ENCODE measurements around the gene KCNAB1. TPM values are rescaled to one million over a fixed set of nuclear protein-coding genes. Genes with fewer than 3 reads are reported as not detected.

Gene KCNAB1
- total and polyA plus RNA-seq, 2 donors (not counting 1 experiment from before 2014, with no cell fraction given) = not detected

DNA sequence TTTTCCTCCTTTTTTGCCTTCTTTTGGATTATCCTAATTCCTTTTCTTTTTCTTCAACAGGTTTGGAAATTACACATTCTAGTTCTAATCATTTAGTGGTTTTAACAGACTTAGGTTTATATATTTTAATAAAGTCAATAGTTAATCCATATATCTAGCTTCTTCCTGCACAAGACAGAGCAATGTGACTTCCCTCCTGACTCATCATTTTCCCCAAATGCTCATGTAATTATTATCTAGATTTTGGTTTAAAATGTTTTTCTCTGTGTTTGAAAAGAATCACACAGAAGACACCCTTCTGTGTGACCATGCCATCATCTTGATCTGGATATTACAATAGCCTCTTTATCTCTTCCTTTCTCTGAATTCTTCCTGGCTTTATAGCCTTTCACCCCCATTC, 463.1 kb downstream of the KCNAB1 start:
- Mint-ChIP-seq H3K27me3 (no peaks in the 10 kb centered on the region), H3K4me1 (peaks cover 8% of the 10 kb centered on the region), H3K27ac (no peak overlapping the region), H3K4me3 (no peak overlapping the region), H3K9me3 (ENCODE audit: insufficient read depth) (no peaks in the 10 kb centered on the region)
- ChIA-PET POLR2A (no interaction called here), CTCF (no interaction called here)
- no peak overlapping the region for H3K9ac ChIP-seq (ENCODE audit: low read length)
- H3K36me3 ChIP-seq (replicated peaks in 1 of 2; ENCODE audit: control extremely low read depth in 1 of 2, control insufficient read depth in 1 of 2, extremely low read depth in 1 of 2, insufficient read depth in 2 of 2, low read length in 1 of 2) = no peaks in the 10 kb centered on the region
- no peak for ATAC-seq (ENCODE audit: low read depth)
- no peak overlapping the region for H3K27ac ChIP-seq (ENCODE audit: low read length in 2 of 2)
- H3K79me2 ChIP-seq (ENCODE audit: control insufficient read depth, insufficient read depth, low read length) = no peaks in the 10 kb centered on the region
- no peak overlapping the region for H3K4me2 ChIP-seq (replicated peaks; ENCODE audit: low read depth, low read length, poor library complexity, severe bottlenecking)
- H3K4me3 ChIP-seq (ENCODE audit: control extremely low read depth in 1 of 5, extremely low read depth in 1 of 5, insufficient read depth in 1 of 5, low read depth in 2 of 5, low read length in 4 of 5) = no peak overlapping the region
- H2AFZ ChIP-seq (ENCODE audit: insufficient read depth, low read depth, low read length, poor library complexity, severe bottlenecking) = no peak overlapping the region
- no peak for TF ChIP-seq EZH2 (IDR thresholded peaks at IDR 0.05; ENCODE audit: borderline replicate concordance, insufficient read depth, low read depth, low read length, poor library complexity, severe bottlenecking)
- TF ChIP-seq, protein P1, sequence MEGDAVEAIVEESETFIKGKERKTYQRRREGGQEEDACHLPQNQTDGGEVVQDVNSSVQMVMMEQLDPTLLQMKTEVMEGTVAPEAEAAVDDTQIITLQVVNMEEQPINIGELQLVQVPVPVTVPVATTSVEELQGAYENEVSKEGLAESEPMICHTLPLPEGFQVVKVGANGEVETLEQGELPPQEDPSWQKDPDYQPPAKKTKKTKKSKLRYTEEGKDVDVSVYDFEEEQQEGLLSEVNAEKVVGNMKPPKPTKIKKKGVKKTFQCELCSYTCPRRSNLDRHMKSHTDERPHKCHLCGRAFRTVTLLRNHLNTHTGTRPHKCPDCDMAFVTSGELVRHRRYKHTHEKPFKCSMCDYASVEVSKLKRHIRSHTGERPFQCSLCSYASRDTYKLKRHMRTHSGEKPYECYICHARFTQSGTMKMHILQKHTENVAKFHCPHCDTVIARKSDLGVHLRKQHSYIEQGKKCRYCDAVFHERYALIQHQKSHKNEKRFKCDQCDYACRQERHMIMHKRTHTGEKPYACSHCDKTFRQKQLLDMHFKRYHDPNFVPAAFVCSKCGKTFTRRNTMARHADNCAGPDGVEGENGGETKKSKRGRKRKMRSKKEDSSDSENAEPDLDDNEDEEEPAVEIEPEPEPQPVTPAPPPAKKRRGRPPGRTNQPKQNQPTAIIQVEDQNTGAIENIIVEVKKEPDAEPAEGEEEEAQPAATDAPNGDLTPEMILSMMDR (IDR thresholded peaks at IDR 0.05) = no peak
- no peaks in the 10 kb centered on the region for H3K9me3 ChIP-seq (ENCODE audit: control extremely low read depth in 1 of 3, control insufficient read depth in 2 of 3, insufficient read depth in 1 of 3, low read length in 2 of 3)
- intact Hi-C loops (cut with micrococcal nuclease) = no loop called here
- no peaks in the 10 kb centered on the region for H4K20me1 ChIP-seq (ENCODE audit: control insufficient read depth, insufficient read depth, low read length, poor library complexity, severe bottlenecking)
- DNase-seq = no peak
- peaks cover 0 to 5% (median under 1%) of the 10 kb centered on the region in 4 experiments for H3K27me3 ChIP-seq (replicated peaks in 1 of 4; ENCODE audit: control extremely low read depth in 1 of 4, control insufficient read depth in 3 of 4, insufficient read depth in 4 of 4, low read length in 3 of 4)
- no peaks in the 10 kb centered on the region for H3K4me1 ChIP-seq (ENCODE audit: control insufficient read depth in 2 of 2, insufficient read depth in 2 of 2, low read length in 2 of 2)

DNA sequence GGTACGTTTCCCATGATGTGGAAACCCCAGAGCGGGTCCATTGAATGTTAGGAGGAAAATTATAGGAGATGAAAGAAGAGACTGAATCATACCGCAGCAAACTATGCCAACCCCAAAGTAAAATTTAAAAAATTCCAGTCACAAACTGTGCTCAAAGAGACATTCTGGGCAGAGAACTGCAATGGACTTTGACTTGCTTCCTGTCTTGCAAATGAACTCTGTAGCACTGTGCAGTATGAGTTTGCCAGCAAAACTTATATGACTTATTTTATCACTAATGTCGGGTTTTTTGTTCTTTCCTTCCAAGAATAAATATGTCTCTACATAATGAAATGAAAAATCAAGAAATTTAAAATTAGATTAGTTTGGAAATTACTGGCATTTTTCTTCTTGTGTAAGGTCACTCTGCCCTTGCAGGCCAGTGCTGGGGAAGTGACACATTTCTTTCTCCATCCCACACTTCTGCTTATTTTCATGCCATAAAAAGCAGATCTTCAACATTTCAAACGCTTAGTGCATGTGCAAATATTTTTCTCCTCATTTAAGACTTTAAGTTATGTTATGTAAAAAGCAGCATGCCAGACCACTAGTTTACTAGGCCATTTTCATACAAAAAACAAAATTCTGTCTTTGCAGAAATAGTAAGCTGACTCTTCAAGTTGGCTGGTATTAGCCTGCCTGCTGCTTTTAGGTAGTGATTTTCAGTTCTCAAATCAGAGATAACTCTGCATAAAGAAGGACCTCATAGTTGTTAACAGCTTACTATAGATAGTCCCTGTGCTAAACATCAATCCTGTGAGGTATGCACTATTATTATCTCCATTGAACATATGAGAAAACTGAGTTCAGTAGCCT, 466.8 kb downstream of the KCNAB1 start:
- ATAC-seq (ENCODE audit: low read depth) (no peak), DNase-seq (no peak)
- Histone ChIP-seq H3K27ac (ENCODE audit: low read length in 2 of 2) (no peak overlapping the region), H3K9me3 (ENCODE audit: control extremely low read depth in 1 of 3, control insufficient read depth in 2 of 3, insufficient read depth in 1 of 3, low read length in 2 of 3) (no peaks in the 10 kb centered on the region), H3K27me3 (replicated peaks in 1 of 4; ENCODE audit: control extremely low read depth in 1 of 4, control insufficient read depth in 3 of 4, insufficient read depth in 4 of 4, low read length in 3 of 4) (peaks cover 0 to 2% (median 0%) of the 10 kb centered on the region in 4 experiments), H3K9ac (ENCODE audit: low read length) (no peak overlapping the region), H3K79me2 (ENCODE audit: control insufficient read depth, insufficient read depth, low read length) (no peaks in the 10 kb centered on the region), H3K4me2 (replicated peaks; ENCODE audit: low read depth, low read length, poor library complexity, severe bottlenecking) (no peak overlapping the region), H2AFZ (ENCODE audit: insufficient read depth, low read depth, low read length, poor library complexity, severe bottlenecking) (no peak overlapping the region), H3K36me3 (replicated peaks in 1 of 2; ENCODE audit: control extremely low read depth in 1 of 2, control insufficient read depth in 1 of 2, extremely low read depth in 1 of 2, insufficient read depth in 2 of 2, low read length in 1 of 2) (no peaks in the 10 kb centered on the region), H3K4me3 (ENCODE audit: control extremely low read depth in 1 of 5, extremely low read depth in 1 of 5, insufficient read depth in 1 of 5, low read depth in 2 of 5, low read length in 4 of 5) (no peak overlapping the region), H3K4me1 (ENCODE audit: control insufficient read depth in 2 of 2, insufficient read depth in 2 of 2, low read length in 2 of 2) (no peaks in the 10 kb centered on the region), H4K20me1 (ENCODE audit: control insufficient read depth, insufficient read depth, low read length, poor library complexity, severe bottlenecking) (no peaks in the 10 kb centered on the region)
- no peaks in the 10 kb centered on the region for H3K27me3 Mint-ChIP-seq
- ChIA-PET CTCF (no interaction called here), POLR2A (no interaction called here)
- no CpG with 5 or more reads among the region's 5 CpGs for WGBS (ENCODE audit: insufficient coverage)
- peaks cover 8% of the 10 kb centered on the region for H3K4me1 Mint-ChIP-seq
- H3K27ac Mint-ChIP-seq = no peak overlapping the region
- TF ChIP-seq, protein P1 (IDR thresholded peaks at IDR 0.05) = no peak
- intact Hi-C loops (cut with micrococcal nuclease) = no loop called here
- H3K4me3 Mint-ChIP-seq = no peak overlapping the region
- H3K9me3 Mint-ChIP-seq (ENCODE audit: insufficient read depth) = no peaks in the 10 kb centered on the region

All from B cell (primary cell).